GM19025 (cell line): ENCODE results near the gene LZTR1.

Experiments used
- ATAC-seq: cut with Tn5 transposase; IDR thresholded peaks from one replicate; pipeline ENCODE4 v1.9.1; 2021; ENCODE audit warnings: mild to moderate bottlenecking, low read depth, moderate library complexity; ENCODE audit not compliant: unreplicated experiment

The LZTR1 gene

DNA sequence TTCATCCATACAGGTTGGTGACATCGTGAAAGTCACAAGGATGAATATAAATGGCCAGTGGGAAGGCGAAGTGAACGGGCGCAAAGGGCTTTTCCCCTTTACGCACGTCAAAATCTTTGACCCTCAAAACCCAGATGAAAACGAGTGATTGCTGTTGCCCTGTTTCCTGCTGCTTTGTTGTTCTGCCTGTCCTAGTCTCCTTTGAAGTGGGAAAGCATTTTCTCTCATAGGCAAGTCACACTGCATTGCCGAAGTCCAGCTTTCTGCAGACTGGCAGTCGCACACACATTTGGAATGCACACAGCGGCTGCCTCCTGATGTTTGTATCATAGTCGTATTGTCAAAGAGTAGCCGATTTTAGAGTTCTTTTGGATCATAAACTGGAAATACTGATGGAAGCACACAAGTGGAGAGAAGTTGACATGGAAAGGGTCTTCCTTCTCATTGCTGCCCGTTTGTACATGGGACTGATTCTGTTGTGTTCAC, 32.4 kb upstream of the LZTR1 start:
- no peak for ATAC-seq

DNA sequence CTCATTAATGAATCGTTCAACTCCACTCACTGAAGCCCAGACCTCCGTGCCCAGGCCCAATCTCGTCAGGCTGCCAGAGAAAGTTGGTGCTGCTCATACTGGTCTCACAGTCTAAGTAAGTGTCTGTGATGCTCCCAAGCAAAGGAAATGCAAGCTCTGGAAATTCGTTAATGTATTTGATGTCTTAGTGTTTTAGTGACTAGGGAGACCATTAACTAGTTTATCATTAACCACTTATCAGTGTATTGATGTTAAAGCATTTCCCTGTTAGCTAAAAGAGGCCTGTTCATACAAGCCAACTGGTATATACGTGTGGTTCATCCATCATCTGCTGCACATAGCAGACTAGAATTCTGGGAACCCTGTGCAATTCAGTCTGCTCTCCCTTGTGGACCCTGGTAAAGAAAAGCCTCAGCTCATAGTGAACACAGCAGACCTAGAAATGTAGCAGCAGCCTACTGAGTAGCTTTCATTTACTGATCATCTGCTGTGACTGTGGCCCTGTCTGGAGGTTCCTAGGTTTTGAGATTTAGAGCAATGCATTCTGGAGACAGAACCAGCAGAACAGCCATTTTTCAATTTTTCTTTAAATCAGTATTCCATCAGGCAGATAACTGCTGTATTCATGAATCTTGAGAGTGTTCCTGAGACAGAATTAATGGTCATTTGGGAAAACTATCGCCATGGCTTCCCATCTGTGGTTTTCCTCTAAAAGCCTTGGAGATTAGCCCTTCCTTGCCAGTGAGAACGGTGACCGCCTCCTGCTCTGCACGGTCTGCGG, 30.8 kb upstream of the LZTR1 start:
- ATAC-seq: no peak

DNA sequence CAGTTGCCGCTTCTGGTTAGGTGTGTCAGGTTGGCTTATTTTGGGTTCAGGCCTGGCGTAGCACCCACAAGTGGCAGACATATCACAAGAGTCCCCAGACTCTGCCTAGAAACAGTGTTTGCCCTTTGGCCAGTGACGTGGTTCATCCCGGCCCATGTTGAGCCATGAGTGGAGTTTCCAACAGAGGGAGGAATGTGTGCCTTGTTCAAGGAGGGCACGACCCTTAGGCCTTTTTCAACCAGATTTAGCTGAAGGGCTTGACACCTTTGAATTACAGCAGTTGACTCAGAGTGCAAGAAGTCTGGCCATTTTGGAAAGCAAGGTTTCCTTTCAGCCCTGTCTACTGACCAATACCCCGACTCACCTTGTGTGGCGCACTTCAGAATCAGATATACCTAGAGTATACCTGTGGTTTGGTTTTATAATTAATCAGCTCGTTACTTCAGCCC, 30.1 kb upstream of the LZTR1 start:
- no peak for ATAC-seq

DNA sequence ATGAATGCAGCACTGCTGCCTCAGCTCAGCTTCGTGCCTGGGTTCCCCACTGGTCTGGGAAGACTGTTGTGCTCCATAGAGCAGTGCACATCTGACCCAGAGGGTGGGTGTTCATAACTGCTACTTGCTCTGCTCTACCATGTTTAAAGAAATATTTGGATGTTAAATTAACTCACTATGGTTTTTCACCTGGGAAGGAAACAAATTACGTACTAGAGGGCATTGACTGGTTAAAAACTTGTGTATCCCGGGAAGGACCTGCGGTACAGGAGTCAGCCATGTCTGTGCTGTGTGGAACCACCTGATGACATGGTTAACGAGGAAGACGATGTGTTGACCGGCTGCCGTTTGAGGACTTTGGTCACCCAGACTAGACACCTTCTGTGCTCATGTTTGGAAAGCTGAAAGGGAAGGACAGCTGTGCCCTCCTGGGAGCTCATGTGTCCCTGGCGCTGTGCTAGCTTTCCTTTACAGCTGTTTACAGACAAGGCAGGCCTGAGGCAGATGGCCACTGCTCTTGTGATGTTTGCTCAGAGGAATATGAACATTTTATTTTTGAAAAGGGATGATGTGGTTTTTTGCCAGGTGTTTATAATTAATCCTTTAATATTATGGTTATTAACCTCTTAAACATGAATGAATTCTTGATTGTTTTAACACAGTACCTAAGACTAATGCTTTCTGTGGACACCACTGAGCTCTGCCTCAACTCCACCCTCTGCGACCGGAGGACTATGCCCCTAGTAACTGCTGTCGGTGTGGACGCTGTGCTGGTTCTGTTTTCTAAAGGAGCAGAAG, 29.4 kb upstream of the LZTR1 start:
- no peak for ATAC-seq

DNA sequence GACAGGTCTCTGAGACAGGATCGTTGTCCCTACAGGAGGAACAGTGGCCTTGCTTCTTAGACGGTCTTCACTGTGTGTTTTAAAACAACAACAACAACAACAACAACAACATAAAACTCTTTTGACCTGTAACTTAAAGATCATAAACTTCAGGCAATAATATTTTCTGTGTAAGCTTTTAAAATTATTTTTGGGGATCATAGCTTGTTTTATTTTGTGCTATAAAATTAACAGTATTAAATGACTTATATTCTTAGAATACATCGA, 28.8 kb upstream of the LZTR1 start:
- ATAC-seq: no peak

DNA sequence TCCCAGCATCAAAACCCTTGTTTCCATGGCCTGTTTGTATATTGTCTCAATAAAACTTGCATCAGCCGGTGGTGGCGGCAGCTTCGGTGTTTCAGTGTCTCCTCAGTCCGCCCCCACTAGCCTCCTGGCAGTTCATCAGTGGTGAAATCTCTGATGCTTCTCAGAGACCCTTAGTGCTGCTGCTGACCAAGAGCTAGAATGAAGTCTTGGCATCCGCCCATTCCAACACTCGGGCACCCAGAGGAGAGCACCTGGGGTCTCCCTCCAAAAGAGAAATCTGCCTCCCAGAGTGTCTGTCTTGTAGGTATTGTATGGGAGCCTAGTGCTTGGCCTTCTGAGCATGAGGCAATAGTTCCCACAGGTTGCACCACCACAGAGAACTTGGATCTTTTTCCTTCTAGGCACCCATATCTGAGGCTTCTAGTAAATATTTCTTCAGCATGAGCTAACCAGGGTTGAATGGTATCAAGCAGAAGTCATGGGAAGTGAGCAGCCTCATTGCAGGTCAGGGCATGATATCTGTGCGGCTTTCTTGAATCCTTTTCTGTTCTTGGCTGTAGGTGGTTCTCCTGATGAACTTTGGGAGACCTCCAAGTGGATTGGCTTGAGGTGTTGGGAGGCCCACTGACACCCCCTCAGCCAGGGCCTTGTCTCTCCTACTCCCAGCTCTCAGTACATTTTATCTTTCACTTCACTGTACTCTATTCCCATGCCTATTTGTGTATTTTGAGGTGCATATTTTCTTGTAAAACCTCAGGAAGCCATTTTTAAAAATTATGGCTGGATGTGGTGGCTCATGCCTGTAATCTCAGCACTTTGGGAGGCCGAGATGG, 28.2 kb upstream of the LZTR1 start:
- ATAC-seq: no peak

DNA sequence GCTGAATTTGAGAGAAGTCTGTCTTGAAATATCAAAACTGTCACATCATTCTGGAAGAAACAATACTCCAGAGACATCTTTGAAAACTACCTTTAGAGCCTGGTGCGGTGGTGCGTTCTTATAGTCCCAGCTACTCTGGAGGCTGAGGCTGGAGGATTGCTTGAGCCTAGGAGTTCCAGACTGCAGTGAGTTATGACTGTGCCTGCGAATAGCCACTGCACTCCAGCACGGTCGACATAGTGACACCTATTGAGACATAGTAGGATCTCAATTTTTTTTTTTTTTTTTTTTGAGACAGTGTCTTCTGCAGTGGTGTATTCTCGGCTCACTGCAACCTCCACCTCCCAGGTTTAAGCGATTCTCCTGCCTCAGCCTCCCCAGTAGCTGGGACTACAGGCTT, 26.5 kb upstream of the LZTR1 start:
- no peak for ATAC-seq

DNA sequence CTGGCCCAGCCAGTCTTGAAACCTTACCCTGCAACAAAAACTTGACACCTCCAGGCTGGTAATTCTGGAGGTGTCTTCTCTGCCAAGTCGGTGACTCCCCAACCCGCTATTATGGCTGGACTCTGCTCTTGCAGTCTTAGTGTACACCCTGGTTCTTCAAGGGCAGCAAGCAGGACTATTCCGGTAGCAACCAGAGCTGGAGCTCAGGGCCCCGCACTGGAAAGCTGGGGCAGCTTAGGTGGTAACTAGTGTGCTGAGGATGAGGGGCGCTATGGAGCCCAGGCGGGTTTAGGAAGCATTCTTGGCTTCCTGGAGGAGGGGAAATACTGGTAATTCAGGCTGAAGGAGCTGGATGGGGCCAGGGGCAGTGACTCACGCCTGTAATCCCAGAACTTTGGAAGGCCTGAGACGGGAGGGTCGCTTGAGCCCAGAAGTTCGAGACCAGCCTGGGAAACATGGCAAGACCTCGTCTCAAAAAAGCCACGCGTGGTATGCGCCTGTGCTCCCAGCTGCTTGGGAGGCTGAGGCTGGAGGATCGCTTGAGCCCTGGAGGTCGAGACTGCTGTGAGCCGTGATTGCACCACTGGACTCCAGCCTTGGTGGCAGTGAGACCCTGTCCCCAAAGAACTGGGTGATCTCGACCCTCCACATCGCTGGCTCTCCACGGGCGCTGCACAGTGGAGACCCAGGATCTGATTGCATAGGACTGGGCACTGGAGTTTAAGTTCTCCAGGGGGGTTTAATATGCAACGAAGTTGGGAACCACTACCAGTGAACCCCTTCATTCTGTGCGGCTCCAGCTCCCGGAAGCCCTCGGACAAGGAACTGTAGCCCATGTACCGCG, 25.6 kb upstream of the LZTR1 start:
- no peak for ATAC-seq

DNA sequence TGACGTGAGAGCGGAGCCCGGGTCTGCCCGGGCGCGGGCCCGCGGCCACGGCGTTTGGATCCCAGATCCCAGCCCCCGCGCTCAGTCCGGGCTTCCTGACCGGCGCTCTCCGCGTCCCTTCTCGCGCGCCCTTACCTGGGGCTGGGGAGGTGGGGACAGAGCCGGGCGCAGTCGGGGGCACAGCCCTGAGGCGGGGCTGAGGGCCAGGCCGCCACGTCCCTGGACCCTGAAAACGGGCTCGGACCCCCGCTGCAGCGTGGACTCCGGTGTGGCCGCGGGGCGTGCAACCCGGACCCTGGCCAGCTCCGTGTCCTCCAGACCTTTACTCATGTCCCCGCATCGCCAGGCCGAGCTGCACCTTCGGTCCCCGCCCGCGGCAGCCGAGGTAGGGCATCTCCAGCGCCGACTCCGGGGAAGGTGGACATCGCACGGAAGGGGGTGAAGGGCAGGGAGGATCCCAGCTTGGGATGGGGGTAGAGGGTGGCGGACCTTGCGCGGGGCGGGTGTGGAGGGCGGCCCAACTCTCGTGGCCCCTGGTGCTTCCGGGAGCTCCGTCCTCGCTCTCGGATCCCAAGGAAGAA, 24.9 kb upstream of the LZTR1 start:
- ATAC-seq: no peak

DNA sequence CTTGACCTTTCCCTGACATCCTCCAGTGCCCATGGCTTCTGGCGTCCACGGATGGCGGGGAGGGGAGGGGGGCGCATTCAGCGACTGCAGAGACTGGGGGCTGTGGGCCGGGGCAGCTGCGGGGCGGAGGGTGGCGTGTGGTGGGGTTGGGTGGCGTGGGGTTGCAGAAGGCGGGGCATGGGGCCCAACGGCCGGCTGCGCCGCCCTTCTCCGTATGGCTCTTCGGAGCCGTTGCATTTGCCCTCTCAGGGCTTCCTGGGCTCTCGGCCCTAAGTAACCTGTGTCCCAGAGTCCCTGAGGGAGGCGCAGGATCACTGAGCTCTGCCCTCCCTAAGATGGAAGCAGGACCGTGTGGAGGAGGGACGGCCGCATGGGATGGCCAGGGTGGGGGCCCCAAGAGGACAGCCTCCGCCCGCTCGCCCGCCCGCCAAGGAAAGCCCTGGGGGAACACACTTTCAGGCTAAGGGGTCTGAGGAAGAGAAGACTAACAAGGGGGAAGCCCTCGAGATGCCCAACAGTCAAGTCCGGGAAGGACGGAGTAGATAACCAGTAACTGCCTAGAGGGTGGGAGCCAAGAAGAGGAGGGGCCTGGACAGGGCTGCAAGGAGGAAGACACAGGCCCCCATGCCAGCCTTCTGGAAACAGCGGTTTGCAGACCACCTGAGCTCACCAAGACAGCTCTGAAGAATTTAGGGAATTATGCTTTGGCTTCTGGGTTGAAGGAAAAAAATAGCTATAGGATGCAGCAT, 24.2 kb upstream of the LZTR1 start:
- ATAC-seq: no peak

DNA sequence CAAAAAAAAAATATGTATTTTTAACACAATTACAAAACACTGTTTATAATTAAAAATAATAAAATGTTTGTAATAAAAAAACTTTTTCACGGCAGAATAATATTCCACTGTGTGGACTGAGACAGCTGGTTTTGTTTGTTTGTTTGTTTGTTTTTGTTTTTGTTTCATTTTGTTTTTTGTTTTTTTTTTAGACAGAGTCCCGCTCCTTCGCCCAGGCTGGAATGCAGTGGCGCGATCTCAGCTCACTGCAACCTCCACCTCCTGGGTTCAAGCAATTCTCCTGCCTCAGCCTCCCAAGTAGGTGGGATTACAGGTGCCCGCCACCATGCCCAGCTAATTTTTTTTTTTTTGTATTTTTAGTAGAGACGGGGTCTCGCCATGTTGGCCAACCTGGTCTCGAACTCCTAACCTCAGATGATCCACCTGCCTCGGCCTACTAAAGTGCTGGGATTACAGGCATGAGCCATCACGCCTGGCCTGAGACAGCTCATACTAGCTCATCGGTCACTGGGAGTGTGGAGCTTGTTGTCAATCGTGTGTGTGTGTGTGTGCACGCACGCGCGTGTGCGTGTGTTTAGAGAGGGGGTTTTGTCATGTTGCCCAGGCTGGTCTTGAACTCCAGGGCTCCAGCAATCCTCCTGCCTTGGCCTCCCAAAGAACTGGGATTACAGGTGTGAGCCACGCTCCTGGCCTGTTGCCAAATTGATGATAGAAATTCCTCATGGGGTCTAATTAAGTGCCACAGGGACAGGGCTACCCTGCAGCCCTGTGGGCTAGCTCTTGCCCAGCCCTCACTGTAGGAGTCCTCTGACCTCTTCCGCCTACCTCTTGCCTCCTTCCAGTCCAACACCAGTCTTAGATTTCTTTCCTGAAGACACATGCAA, 22.3 kb upstream of the LZTR1 start:
- no peak for ATAC-seq

DNA sequence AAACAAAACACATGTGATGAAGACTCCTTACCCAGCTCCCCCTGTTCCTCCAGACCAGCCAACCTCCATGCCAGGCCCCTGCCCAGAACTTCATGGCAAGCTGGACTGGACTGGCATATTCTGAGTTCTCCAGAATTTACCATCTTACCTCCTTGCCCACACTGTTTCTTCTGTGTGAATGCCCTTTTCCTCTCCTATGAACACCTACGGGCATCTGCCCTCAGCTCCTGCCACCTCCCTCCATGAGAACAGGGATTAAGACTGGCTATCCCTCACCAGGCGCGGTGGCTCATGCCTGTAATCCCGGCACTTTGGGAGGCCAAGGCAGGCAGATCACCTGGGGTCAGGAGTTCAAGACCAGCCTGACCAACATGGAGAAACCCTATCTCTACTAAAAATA, 21.5 kb upstream of the LZTR1 start:
- no peak for ATAC-seq

DNA sequence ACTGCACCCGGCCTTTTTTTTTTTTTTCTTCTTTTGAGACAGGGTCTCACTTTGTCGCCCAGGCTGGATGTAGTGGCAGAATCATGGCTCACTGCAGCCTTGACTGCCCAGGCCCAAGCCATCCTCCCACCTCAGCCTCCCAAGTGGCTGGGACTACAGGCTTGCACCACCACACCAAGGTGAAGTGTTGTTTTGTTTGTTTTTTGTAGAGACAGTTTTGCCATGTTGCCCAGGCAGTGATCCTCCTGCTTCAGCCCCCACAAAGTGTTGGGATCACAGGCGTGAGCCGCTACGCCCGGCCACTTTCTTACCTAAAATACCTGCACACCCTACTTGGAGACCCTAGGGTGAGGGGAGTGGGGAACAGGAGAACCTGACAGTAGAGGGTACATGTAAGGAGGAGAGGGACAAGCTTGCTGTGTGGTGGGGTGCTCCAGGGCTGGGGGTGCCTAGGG, 19.6 kb upstream of the LZTR1 start:
- ATAC-seq: no peak

DNA sequence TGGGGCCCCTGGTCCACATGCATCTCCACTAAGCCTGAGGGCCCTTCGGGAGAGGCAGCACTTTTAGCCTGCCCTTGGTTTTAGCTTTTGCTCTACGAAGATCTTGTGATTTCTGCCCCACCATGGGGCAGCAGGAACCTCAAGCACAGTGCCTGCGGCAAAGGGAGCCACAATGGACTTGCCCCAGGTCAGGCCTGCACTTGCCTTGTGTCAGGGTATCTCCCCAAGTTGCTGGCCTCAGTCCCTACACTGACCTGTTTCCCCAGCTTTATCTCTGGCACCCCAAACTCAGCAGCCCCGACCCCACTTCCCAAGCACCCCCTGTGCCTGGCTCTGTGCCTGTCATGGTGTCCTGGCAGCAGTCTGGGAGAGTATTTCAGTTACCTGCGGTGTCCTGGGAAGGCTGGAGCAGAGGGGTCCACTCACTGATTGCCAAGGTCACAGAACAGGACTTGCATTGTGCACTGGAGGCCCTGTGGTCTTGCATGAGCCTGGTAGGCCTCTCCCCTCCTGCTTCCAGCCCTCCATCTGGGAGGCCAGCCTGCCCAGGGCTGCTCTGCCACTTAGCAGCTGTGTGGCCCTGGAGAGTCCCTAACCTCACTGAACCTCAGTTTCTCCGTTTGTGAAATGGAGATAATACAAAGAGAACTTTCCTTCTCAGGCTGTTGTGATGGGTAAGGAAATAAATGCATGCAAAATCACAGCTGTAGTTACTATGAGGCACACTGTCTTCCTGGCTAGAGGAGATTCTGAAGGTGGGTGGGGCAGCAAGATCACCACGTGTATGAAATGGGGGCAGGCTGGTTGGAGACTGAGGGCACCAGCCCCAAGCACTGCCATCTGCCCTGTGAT, 18.7 kb upstream of the LZTR1 start:
- ATAC-seq: no peak

DNA sequence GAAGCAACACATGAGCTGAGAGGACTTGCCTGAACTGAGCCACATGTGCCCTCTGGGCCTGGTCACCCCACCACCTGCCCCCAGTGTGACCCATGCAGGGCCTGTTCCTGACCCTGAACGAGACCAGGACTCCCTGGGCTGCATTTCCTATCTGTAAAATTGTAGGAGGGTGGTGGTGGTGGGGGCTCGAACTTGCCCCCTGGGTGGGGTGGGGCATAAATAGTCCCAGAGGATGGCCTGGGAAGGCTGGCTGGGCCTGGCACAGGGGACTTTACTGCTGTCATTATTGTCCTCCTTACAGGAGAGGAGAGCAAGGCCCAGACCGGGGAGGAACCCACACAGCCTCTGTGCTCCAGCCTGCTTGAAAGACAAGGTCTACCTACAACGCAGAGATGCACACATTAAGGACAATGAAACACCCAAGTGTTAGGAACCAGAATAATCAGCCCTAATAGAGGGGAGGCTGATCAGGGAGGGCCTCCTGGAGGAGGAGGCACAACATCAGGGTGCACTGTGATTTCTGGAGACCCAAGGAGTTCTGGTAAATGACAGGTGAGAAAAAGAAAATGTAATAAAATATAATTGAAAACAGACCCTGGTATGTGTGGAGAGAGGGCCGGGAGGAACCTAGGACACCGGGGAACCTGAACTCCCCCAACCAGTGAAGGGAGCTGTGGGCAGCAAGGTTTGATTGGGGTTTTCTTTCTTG, 17.9 kb upstream of the LZTR1 start:
- no peak for ATAC-seq

DNA sequence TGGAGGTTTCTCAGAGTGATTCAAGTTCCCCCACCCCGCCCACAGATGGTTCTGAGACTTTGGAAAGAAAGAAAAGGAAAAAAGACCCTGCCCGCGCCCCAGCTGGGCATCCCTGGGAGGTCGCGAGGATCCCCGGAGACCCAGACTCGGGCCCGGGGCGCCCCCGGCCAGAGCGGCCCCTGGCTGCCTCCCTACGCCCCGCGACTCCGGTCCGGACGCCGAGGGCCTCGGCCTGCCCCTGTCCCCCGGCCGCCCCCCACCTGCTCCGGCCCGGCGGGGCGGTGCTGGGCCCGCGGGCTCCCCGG, 17.3 kb upstream of the LZTR1 start:
- ATAC-seq: no peak
